HCT116 (cell line): Measurements from ENCODE around the gene CDC42BPB. TPM values are rescaled to one million over a fixed set of nuclear protein-coding genes. Genes with fewer than 3 reads are reported as not detected.

Experiments used
- ATAC-seq: fragments of 200-7000 bp; cut with Tn5 transposase; 2 replicates; pipeline ENCODE4 v1.9.1; 2020; ENCODE audit warnings: mild to moderate bottlenecking, moderate library complexity
- BruUV-seq: library from RNA; stranded (reverse); fragments of 400-500 nt; replicated peaks from 2 replicates; lab custom pipeline; 2021; lab: Mats Ljungman, UMichigan
- CTCF ChIA-PET: fragments of 300-600 bp; sonication (Branson Sonifier 250); formaldehyde crosslinking; loops from one replicate; lab custom pipeline; 2021; ENCODE audit warnings: antibody characterized with exemption; lab: Charles Lee
- POLR2A ChIA-PET: fragments of 300-600, 350-600 bp; sonication (Branson Sonifier 250); formaldehyde crosslinking; loops from one replicate; lab custom pipeline; 2021; ENCODE audit warnings: antibody characterized with exemption; lab: Charles Lee
- RAD21 ChIA-PET, 2 experiments: fragments of 300-600 bp; sonication (Branson Sonifier 250); formaldehyde crosslinking; loops; one replicate each; lab custom pipeline; 2023; ENCODE audit warnings: low total read pairs in 2 of 2; ENCODE audit not compliant: uncharacterized antibody in 2 of 2, unreplicated experiment in 2 of 2, low non-redundant PET in 1 of 2; lab: Charles Lee
- DNase-seq: peaks from one replicate; pipeline ENCODE4 v3.0.0-alpha.2; 2010; ENCODE audit warnings: low read depth, low spot score
- H2AFZ ChIP-seq: fragments of 200-600 bp; shearing (Covaris generic), sonication (generic); 2 replicates; pipeline ENCODE4 v1.6.1; 2017; ENCODE audit warnings: low read depth, mixed run types, mixed read lengths, antibody characterized with exemption, low read length; ENCODE audit not compliant: poor library complexity, severe bottlenecking
- H3K27ac ChIP-seq: 2 replicates; pipeline ENCODE4 v1.5.1; 2012; ENCODE audit warnings: low read depth, low read length
- H3K27me3 ChIP-seq: fragments of 200-600 bp; sonication (generic); 2 replicates; pipeline ENCODE4 v1.6.1; 2016; ENCODE audit warnings: mixed run types, low read length, mixed read lengths; ENCODE audit not compliant: insufficient read depth
- H3K36me3 ChIP-seq, 2 experiments: fragments of 200-500 bp in 1 of 2; fragments of 200-600 bp in 1 of 2; sonication (Bioruptor generic) in 1 of 2; sonication (generic) in 1 of 2; 2 replicates each; pipeline versions ENCODE4 v1.5.1 to v1.6.1; 2014 to 2016; ENCODE audit warnings: low read length in 2 of 2, inconsistent platforms in 1 of 2, mixed read lengths in 1 of 2, mixed run types in 1 of 2; ENCODE audit not compliant: insufficient read depth in 2 of 2, control insufficient read depth in 1 of 2
- H3K4me1 ChIP-seq, 2 experiments: fragments of 200-600 bp in 1 of 2; sonication (generic) in 1 of 2; 2 replicates each; pipeline versions ENCODE4 v1.5.1 to v1.6.1; 2012 to 2017; ENCODE audit warnings: low read length in 2 of 2, inconsistent platforms in 1 of 2, mild to moderate bottlenecking in 1 of 2, mixed read lengths in 1 of 2, mixed run types in 1 of 2, moderate library complexity in 1 of 2; ENCODE audit not compliant: insufficient read depth in 2 of 2, control insufficient read depth in 1 of 2
- H3K4me2 ChIP-seq: fragments of 200-600 bp; sonication (generic); 2 replicates; pipeline ENCODE4 v1.6.1; 2017; ENCODE audit warnings: mixed run types, low read length, mixed read lengths
- H3K4me3 ChIP-seq, 2 experiments: fragments of 200-600 bp in 1 of 2; sonication (generic) in 1 of 2; replicated peaks in 1 of 2; 2 replicates each; pipeline ENCODE4 v1.5.1; 2011 to 2016; ENCODE audit warnings: low read length in 2 of 2, control low read depth in 1 of 2, low read depth in 1 of 2, mild to moderate bottlenecking in 1 of 2, mixed read lengths in 1 of 2, mixed run types in 1 of 2
- H3K79me2 ChIP-seq: fragments of 200-600 bp; sonication (generic); 2 replicates; pipeline ENCODE4 v1.6.1; 2017; ENCODE audit warnings: mild to moderate bottlenecking, mixed run types, low read length, moderate library complexity, mixed read lengths; ENCODE audit not compliant: insufficient read depth
- H3K9ac ChIP-seq: fragments of 200-600 bp; sonication (generic); 2 replicates; pipeline ENCODE4 v1.6.1; 2016; ENCODE audit warnings: low read length, mixed read lengths
- H3K9me2 ChIP-seq: fragments of 200-600 bp; sonication (generic), shearing (Covaris generic); 2 replicates; pipeline ENCODE4 v1.6.1; 2017; ENCODE audit warnings: mixed run types, mild to moderate bottlenecking, moderate library complexity; ENCODE audit not compliant: insufficient read depth
- H3K9me3 ChIP-seq, 2 experiments: fragments of 200-500 bp in 1 of 2; fragments of 200-600 bp in 1 of 2; sonication (Bioruptor generic) in 1 of 2; sonication (generic) in 1 of 2; 2 replicates each; pipeline ENCODE4 v1.6.1; 2014 to 2017; ENCODE audit warnings: low read length in 2 of 2, mixed read lengths in 2 of 2, inconsistent platforms in 1 of 2, low read depth in 1 of 2, mild to moderate bottlenecking in 1 of 2, mixed run types in 1 of 2, moderate library complexity in 1 of 2; ENCODE audit not compliant: control insufficient read depth in 1 of 2, insufficient read depth in 1 of 2
- H4K20me1 ChIP-seq: fragments of 200-600 bp; sonication (generic), shearing (Covaris generic); 2 replicates; pipeline ENCODE4 v1.6.1; 2017; ENCODE audit warnings: mixed run types, mild to moderate bottlenecking, moderate library complexity; ENCODE audit not compliant: insufficient read depth
- ATF3 ChIP-seq: IDR thresholded peaks from 2 replicates; pipeline ENCODE4 v1.6.1; 2012
- CEBPB ChIP-seq: IDR thresholded peaks from 2 replicates; pipeline ENCODE4 v1.6.1; 2012; ENCODE audit warnings: low read depth
- CTCF ChIP-seq, 3 experiments: fragments of 200-600 bp in 1 of 3; sonication (generic) in 1 of 3; IDR thresholded peaks in 2 of 3; conservative IDR thresholded peaks in 1 of 3; 2 replicates each; pipeline ENCODE4 v1.5.1; 2012 to 2017; ENCODE audit warnings: low read depth in 2 of 3, low read length in 2 of 3, antibody characterized with exemption in 1 of 3, borderline replicate concordance in 1 of 3, control low read depth in 1 of 3, mild to moderate bottlenecking in 1 of 3, mixed read lengths in 1 of 3, mixed run types in 1 of 3, moderate library complexity in 1 of 3; ENCODE audit not compliant: insufficient read depth in 1 of 3
- ELF1 ChIP-seq: IDR thresholded peaks from 2 replicates; pipeline ENCODE4 v1.6.1; 2012; ENCODE audit warnings: low read depth, borderline replicate concordance
- EZH2phosphoT487 ChIP-seq: fragments of 200-600 bp; IDR thresholded peaks from 2 replicates; pipeline ENCODE4 v1.6.1; 2018; ENCODE audit warnings: antibody characterized with exemption, borderline replicate concordance
- FOSL1 ChIP-seq: IDR thresholded peaks from 2 replicates; pipeline ENCODE4 v1.6.1; 2012; ENCODE audit warnings: low read depth
- JUND ChIP-seq: IDR thresholded peaks from 2 replicates; pipeline ENCODE4 v1.6.1; 2012
- MAX ChIP-seq: IDR thresholded peaks from 2 replicates; pipeline ENCODE4 v1.6.1; 2012
- POLR2A ChIP-seq: IDR thresholded peaks from 2 replicates; pipeline ENCODE4 v1.7.0; 2011; ENCODE audit warnings: borderline replicate concordance; ENCODE audit not compliant: insufficient read depth, insufficient read length; ENCODE audit errors: extremely low read depth
- RAD21 ChIP-seq: IDR thresholded peaks from 2 replicates; pipeline ENCODE4 v1.6.1; 2012; ENCODE audit warnings: low read depth, mild to moderate bottlenecking
- REST ChIP-seq: IDR thresholded peaks from 2 replicates; pipeline ENCODE4 v1.6.1; 2012; ENCODE audit warnings: low read depth
- SP1 ChIP-seq: IDR thresholded peaks from 2 replicates; pipeline ENCODE4 v1.6.1; 2012; ENCODE audit warnings: low read depth
- SRF ChIP-seq: IDR thresholded peaks from 2 replicates; pipeline ENCODE4 v1.6.1; 2012; ENCODE audit warnings: low read depth
- TCF7L2 ChIP-seq: IDR thresholded peaks from 2 replicates; pipeline ENCODE4 v1.7.0; 2011; ENCODE audit warnings: borderline replicate concordance, inconsistent platforms; ENCODE audit not compliant: insufficient read depth, insufficient read length; ENCODE audit errors: extremely low read depth
- YY1 ChIP-seq: IDR thresholded peaks from 2 replicates; pipeline ENCODE4 v1.6.1; 2011; ENCODE audit warnings: low read length, low read depth, moderate library complexity, mild to moderate bottlenecking; ENCODE audit not compliant: insufficient replicate concordance; ENCODE audit errors: extremely low read depth
- ZBTB33 ChIP-seq: IDR thresholded peaks from 2 replicates; pipeline ENCODE4 v1.6.1; 2011; ENCODE audit warnings: mild to moderate bottlenecking, low read length, moderate library complexity; ENCODE audit not compliant: insufficient replicate concordance; ENCODE audit errors: extremely low read depth
- ZFX ChIP-seq: fragments of 450-650 bp; IDR thresholded peaks from 2 replicates; pipeline ENCODE4 v1.6.1; 2017
- ZNF274 ChIP-seq: fragments of 200-500 bp; sonication (Bioruptor generic); IDR thresholded peaks from 2 replicates; pipeline ENCODE4 v1.6.1; 2014; ENCODE audit warnings: mild to moderate bottlenecking, low read depth, low read length, inconsistent platforms
- intact Hi-C: fragments of 100-400 bp; cut with micrococcal nuclease; formaldehyde crosslinking; loops from 2 replicates; pipeline ENCODE4 v1.10.0; 2022
- total RNA-seq: library from RNA; stranded (reverse); gene quantifications from one replicate; pipeline ENCODE4 v1.2.1, GENCODE V29; 2021; ENCODE audit not compliant: unreplicated experiment

Gene CDC42BPB
- total RNA-seq, 1 experiment from 2014 or later = 85.6 TPM

GRCh38 chr14:102935756-102936155 is 121.6 kb downstream of the CDC42BPB start:
- Histone ChIP-seq H3K9me3 (no peaks in the 10 kb centered on the region), H3K9ac (no peak overlapping the region), H3K27me3 (no peaks in the 10 kb centered on the region), H3K4me1 (peaks cover 7 to 12% of the 10 kb centered on the region in 2 experiments), H3K36me3 (peaks cover 3 to 12% of the 10 kb centered on the region in 2 experiments; a peak in 2 of 4 replicates), H3K79me2 (no peaks in the 10 kb centered on the region)
- no peak for ATAC-seq
- TF ChIP-seq ZBTB33 (no peak), SRF (no peak), TCF7L2 (no peak), ATF3 (no peak), ZNF274 (no peak), MAX (no peak), POLR2A (no peak), CTCF (IDR thresholded peaks at IDR 0.05 in 2 of 3, conservative IDR thresholded peaks at IDR 0.05 in 1 of 3; ENCODE audit: borderline replicate concordance in 1 of 3, insufficient read depth in 1 of 3, low read depth in 2 of 3, low read length in 2 of 3) (no peak), YY1 (no peak), FOSL1 (no peak), SP1 (no peak), EZH2phosphoT487 (no peak), ZFX (no peak), JUND (no peak), RAD21 (no peak), ELF1 (no peak), REST (no peak), CEBPB (no peak)
- TF ChIP-seq, all 23 proteins: peak for 0
- CTCF ChIA-PET = no interaction called here
- POLR2A ChIA-PET = no interaction called here
- intact Hi-C loops = no loop called here
- BruUV-seq = no TSS peak
- Histone ChIP-seq H4K20me1 (no peaks in the 10 kb centered on the region), H3K9me2 (no peaks in the 10 kb centered on the region), H3K4me2 (no peak overlapping the region), H3K27ac (no peak overlapping the region), H2AFZ (no peak overlapping the region), H3K4me3 (no peak overlapping the region)
- RAD21 ChIA-PET = no interaction called here
- no peak for DNase-seq
